WTC11 (cell line): Measurements from ENCODE around the gene GPLD1. TPM values are rescaled to one million over a fixed set of nuclear protein-coding genes. Genes with fewer than 3 reads are reported as not detected.

Experiments
- ATAC-seq: fragments of 200-7000 bp; cut with Tn5 transposase; 2 replicates; pipeline ENCODE4 v1.10.0; 2021; ENCODE audit warnings: mild to moderate bottlenecking, moderate library complexity
- CTCF ChIA-PET: fragments of 300-600 bp; sonication (Branson Sonifier 250); formaldehyde crosslinking; loops from one replicate; lab custom pipeline; 2021; ENCODE audit warnings: antibody characterized with exemption; lab: Charles Lee
- POLR2A ChIA-PET: fragments of 350-600 bp; sonication (Branson Sonifier 250); formaldehyde crosslinking; loops from one replicate; lab custom pipeline; 2021; ENCODE audit warnings: antibody characterized with exemption; lab: Charles Lee
- DNase-seq: peaks from one replicate; pipeline ENCODE4 v3.0.0; 2021; ENCODE audit warnings: low spot score
- H3K27ac Mint-ChIP-seq: 2 replicates; pipeline ENCODE4 v1.8.0; 2021; ENCODE audit warnings: mixed read lengths
- H3K27me3 Mint-ChIP-seq: 2 replicates; pipeline ENCODE4 v1.8.0; 2021; ENCODE audit warnings: low read depth, mild to moderate bottlenecking, moderate library complexity, mixed read lengths
- H3K36me3 Mint-ChIP-seq: 2 replicates; pipeline ENCODE4 v1.8.0; 2021; ENCODE audit warnings: mixed read lengths
- H3K4me1 Mint-ChIP-seq: 2 replicates; pipeline ENCODE4 v1.8.0; 2022; ENCODE audit warnings: mixed read lengths
- H3K4me3 Mint-ChIP-seq: 2 replicates; pipeline ENCODE4 v1.8.0; 2021; ENCODE audit warnings: mild to moderate bottlenecking, moderate library complexity, mixed read lengths
- H3K9me3 Mint-ChIP-seq: 2 replicates; pipeline ENCODE4 v1.8.0; 2021; ENCODE audit warnings: mixed read lengths
- FOXP1 ChIP-seq: sonication (generic); formaldehyde crosslinking; IDR thresholded peaks from 2 replicates; pipeline ENCODE4 v1.8.0; 2022; ENCODE audit warnings: missing genetic modification reagents, mild to moderate bottlenecking, moderate library complexity, borderline replicate concordance
- GRHL2 ChIP-seq: fragments of 250-450 bp; sonication (Bioruptor Pico); IDR thresholded peaks from 2 replicates; pipeline ENCODE4 v1.8.0; 2022; ENCODE audit warnings: mild to moderate bottlenecking, moderate library complexity; ENCODE audit not compliant: insufficient replicate concordance, severe bottlenecking
- HMGA2 ChIP-seq: fragments of 250-450 bp; sonication (Bioruptor Pico); IDR thresholded peaks from 2 replicates; pipeline ENCODE4 v1.4.0; 2021; ENCODE audit warnings: mild to moderate bottlenecking, moderate library complexity
- MAX ChIP-seq: sonication (generic); formaldehyde crosslinking; IDR thresholded peaks from 2 replicates; pipeline ENCODE4 v1.8.0; 2022; ENCODE audit warnings: mild to moderate bottlenecking, missing genetic modification reagents
- MXD4 ChIP-seq: fragments of 250-450 bp; sonication (Bioruptor Pico); IDR thresholded peaks from 2 replicates; pipeline ENCODE4 v1.8.0; 2021; ENCODE audit warnings: mild to moderate bottlenecking, moderate library complexity, borderline replicate concordance
- NR1H2 ChIP-seq: sonication (generic); formaldehyde crosslinking; IDR thresholded peaks from 2 replicates; pipeline ENCODE4 v1.9.0; 2021; ENCODE audit warnings: mild to moderate bottlenecking, moderate library complexity, missing genetic modification reagents
- RORB ChIP-seq: fragments of 250-450 bp; sonication (Bioruptor Pico); IDR thresholded peaks from 2 replicates; pipeline ENCODE4 v1.9.0; 2021; ENCODE audit warnings: mild to moderate bottlenecking
- SOX15 ChIP-seq: fragments of 250-450 bp; sonication (Bioruptor Pico); IDR thresholded peaks from 2 replicates; pipeline ENCODE4 v1.9.0; 2021; ENCODE audit warnings: mild to moderate bottlenecking
- TEAD1 ChIP-seq: sonication (generic); formaldehyde crosslinking; IDR thresholded peaks from 2 replicates; pipeline ENCODE4 v1.8.0; 2022; ENCODE audit warnings: mild to moderate bottlenecking, missing genetic modification reagents
- TEAD4 ChIP-seq: sonication (generic); formaldehyde crosslinking; IDR thresholded peaks from 2 replicates; pipeline ENCODE4 v1.8.0; 2022; ENCODE audit warnings: mild to moderate bottlenecking, missing genetic modification reagents
- USF1 ChIP-seq: sonication (generic); formaldehyde crosslinking; IDR thresholded peaks from 2 replicates; pipeline ENCODE4 v1.8.0; 2022; ENCODE audit warnings: mild to moderate bottlenecking, missing genetic modification reagents
- ZNF317 ChIP-seq: sonication (generic); formaldehyde crosslinking; IDR thresholded peaks from 2 replicates; pipeline ENCODE4 v1.8.1; 2023; ENCODE audit warnings: low read depth, mild to moderate bottlenecking, moderate library complexity, missing genetic modification reagents, borderline replicate concordance
- ZNF396 ChIP-seq: fragments of 250-450 bp; sonication (Bioruptor Pico); IDR thresholded peaks from 2 replicates; pipeline ENCODE4 v1.8.0; 2021; ENCODE audit warnings: mild to moderate bottlenecking, moderate library complexity, borderline replicate concordance
- ZNF671 ChIP-seq: fragments of 250-450 bp; sonication (Bioruptor Pico); IDR thresholded peaks from 2 replicates; pipeline ENCODE4 v1.8.0; 2021; ENCODE audit warnings: mild to moderate bottlenecking
- total RNA-seq: library from RNA; stranded (reverse); gene quantifications from 3 replicates; pipeline ENCODE4 v1.2.3, GENCODE V29; 2021
- TF ChIP-seq, protein P1 (sequence below): sonication (generic); formaldehyde crosslinking; IDR thresholded peaks from 2 replicates; pipeline ENCODE4 v1.8.0; 2022; ENCODE audit warnings: mild to moderate bottlenecking, missing genetic modification reagents
- TF ChIP-seq, protein P2 (sequence below): fragments of 250-450 bp; sonication (Bioruptor Pico); IDR thresholded peaks from 2 replicates; pipeline ENCODE4 v1.8.0; 2021; ENCODE audit warnings: mild to moderate bottlenecking
- TF ChIP-seq, protein P3 (sequence below): sonication (generic); formaldehyde crosslinking; IDR thresholded peaks from 2 replicates; pipeline ENCODE4 v1.8.1; 2023; ENCODE audit warnings: mild to moderate bottlenecking, missing genetic modification reagents
- TF ChIP-seq, protein P4 (sequence below): sonication (generic); formaldehyde crosslinking; IDR thresholded peaks from 2 replicates; pipeline ENCODE4 v1.8.1; 2023; ENCODE audit warnings: mild to moderate bottlenecking, moderate library complexity, missing genetic modification reagents

GPLD1 gene
- total RNA-seq, 1 experiment from 2014 or later = 8.4 TPM

DNA sequence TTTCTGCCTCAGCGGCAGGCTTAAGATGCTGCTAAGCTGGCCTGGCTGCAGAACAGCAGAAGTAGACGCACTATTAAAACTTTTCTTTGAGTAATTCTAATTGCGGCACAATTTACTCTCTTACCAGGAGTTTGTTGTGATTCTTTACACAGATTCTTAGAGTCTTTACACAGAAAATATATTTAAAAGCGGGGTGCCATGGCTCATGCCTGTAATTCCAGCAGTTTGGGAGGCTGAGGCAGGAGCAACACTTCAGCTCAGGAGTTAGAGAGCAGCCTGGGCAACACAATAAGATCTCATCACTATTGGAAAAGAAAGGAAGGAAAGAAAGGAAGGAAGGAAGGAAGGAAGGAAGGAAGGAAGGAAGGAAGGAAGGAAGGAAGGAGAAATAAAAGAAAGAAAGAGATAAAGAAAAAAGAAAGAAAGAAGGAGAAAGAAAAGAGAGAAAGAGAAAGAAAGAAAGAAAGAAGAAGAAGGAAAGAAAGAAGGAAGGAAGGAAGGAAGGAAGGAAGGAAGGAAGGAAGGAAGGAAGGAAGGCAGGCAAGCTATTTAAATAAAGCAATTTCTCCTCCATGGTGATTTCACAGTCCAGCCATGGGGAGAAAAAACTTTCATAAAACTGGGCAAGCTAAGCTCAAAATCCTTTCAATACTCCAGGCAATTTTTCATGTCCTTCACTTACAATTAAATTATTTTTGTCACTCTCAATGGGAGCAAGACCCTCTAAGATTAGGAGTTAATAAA lies 107.7 kb downstream of the GPLD1 start (continued):
- TF ChIP-seq, protein P1, sequence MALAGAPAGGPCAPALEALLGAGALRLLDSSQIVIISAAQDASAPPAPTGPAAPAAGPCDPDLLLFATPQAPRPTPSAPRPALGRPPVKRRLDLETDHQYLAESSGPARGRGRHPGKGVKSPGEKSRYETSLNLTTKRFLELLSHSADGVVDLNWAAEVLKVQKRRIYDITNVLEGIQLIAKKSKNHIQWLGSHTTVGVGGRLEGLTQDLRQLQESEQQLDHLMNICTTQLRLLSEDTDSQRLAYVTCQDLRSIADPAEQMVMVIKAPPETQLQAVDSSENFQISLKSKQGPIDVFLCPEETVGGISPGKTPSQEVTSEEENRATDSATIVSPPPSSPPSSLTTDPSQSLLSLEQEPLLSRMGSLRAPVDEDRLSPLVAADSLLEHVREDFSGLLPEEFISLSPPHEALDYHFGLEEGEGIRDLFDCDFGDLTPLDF (CRISPR knock-in tag) = no peak
- TF ChIP-seq, protein P2, sequence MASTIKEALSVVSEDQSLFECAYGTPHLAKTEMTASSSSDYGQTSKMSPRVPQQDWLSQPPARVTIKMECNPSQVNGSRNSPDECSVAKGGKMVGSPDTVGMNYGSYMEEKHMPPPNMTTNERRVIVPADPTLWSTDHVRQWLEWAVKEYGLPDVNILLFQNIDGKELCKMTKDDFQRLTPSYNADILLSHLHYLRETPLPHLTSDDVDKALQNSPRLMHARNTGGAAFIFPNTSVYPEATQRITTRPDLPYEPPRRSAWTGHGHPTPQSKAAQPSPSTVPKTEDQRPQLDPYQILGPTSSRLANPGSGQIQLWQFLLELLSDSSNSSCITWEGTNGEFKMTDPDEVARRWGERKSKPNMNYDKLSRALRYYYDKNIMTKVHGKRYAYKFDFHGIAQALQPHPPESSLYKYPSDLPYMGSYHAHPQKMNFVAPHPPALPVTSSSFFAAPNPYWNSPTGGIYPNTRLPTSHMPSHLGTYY = no peak
- TF ChIP-seq MAX (CRISPR knock-in tag) (no peak), USF1 (no peak)
- TF ChIP-seq, protein P3, sequence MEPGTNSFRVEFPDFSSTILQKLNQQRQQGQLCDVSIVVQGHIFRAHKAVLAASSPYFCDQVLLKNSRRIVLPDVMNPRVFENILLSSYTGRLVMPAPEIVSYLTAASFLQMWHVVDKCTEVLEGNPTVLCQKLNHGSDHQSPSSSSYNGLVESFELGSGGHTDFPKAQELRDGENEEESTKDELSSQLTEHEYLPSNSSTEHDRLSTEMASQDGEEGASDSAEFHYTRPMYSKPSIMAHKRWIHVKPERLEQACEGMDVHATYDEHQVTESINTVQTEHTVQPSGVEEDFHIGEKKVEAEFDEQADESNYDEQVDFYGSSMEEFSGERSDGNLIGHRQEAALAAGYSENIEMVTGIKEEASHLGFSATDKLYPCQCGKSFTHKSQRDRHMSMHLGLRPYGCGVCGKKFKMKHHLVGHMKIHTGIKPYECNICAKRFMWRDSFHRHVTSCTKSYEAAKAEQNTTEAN = no peak

DNA sequence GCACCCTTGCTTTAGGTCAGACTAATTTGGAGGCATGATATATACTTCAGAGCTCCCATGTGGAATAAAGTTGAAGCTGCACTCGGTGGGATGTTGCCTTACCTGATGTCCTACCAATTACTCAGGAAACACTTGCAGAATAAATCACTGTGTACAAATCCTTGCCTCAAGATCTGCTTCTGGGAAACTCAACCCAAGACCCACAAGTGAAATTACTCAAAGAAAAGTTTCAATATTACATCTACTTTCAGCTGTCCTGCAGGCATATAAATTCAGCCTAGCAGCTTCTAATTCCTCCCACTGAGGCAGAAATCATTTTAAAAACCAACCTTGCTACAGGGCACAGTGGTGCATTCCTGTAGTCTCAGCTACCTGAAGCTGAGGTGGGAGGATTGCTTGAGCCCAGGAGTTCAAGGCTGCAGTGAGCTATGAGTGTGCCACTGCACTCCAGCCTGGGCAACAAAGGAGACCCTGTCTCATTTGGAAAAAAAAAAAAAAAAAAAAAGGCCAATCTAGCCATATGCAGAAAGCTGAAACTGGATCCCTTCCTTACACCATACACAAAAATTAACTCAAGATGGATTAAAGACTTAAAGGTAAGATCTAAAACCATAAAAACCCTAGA lies 110.8 kb downstream of the GPLD1 start:
- ChIA-PET CTCF (interaction anchor here (0.7 kb wide), 1 partner anchor 267 kb away, joined by 4 read pairs; the partner anchor contains the start of gene KIAA0319), POLR2A (no interaction called here)
- Mint-ChIP-seq H3K36me3 (peaks cover under 1% of the 10 kb centered on the region; the same call in 1 of the 2 replicates), H3K27me3 (no peaks in the 10 kb centered on the region), H3K4me1 (peaks cover 14% of the 10 kb centered on the region), H3K4me3 (no peak overlapping the region), H3K9me3 (peaks cover under 1% of the 10 kb centered on the region), H3K27ac (no peak overlapping the region)
- DNase-seq (no peak), ATAC-seq (no peak)
- TF ChIP-seq, protein P4, sequence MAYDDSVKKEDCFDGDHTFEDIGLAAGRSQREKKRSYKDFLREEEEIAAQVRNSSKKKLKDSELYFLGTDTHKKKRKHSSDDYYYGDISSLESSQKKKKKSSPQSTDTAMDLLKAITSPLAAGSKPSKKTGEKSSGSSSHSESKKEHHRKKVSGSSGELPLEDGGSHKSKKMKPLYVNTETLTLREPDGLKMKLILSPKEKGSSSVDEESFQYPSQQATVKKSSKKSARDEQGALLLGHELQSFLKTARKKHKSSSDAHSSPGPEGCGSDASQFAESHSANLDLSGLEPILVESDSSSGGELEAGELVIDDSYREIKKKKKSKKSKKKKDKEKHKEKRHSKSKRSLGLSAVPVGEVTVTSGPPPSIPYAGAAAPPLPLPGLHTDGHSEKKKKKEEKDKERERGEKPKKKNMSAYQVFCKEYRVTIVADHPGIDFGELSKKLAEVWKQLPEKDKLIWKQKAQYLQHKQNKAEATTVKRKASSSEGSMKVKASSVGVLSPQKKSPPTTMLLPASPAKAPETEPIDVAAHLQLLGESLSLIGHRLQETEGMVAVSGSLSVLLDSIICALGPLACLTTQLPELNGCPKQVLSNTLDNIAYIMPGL (CRISPR knock-in tag) = no peak
- TF ChIP-seq TEAD4 (CRISPR knock-in tag) (no peak), HMGA2 (no peak), SOX15 (no peak), ZNF671 (CRISPR knock-in tag) (no peak), ZNF317 (CRISPR knock-in tag) (no peak), RORB (CRISPR knock-in tag) (no peak), FOXP1 (no peak), ZNF396 (CRISPR knock-in tag) (no peak), MXD4 (CRISPR knock-in tag) (no peak), GRHL2 (CRISPR knock-in tag) (no peak), TEAD1 (CRISPR knock-in tag) (no peak), NR1H2 (CRISPR knock-in tag) (no peak)

Other genes starting within 250 kb of the GPLD1 start
- 1.4 to 3.2 TPM (median 1.8 TPM) in 3 replicates for gene DCDC2, start 131.5 kb downstream of the GPLD1 start, total RNA-seq
- gene MRS2, start 86.6 kb downstream of the GPLD1 start, total RNA-seq = 71.1 to 91.6 TPM (median 73.1 TPM) in 3 replicates
- 5.1 to 6.7 TPM (median 5.5 TPM) in 3 replicates for gene ALDH5A1, start 5.4 kb upstream of the GPLD1 start, total RNA-seq
- gene KIAA0319, start 156.6 kb upstream of the GPLD1 start, total RNA-seq = 0.41 to 0.81 TPM (median 0.50 TPM) in 3 replicates
- gene TDP2, start 177.3 kb upstream of the GPLD1 start, total RNA-seq = 43.5 to 49.1 TPM (median 45.8 TPM) in 3 replicates
- 54.0 to 64.0 TPM (median 62.8 TPM) in 3 replicates for gene ACOT13, start 177.5 kb upstream of the GPLD1 start, total RNA-seq
- 74.3 to 86.4 TPM (median 75.9 TPM) in 3 replicates for gene C6orf62, start 229.6 kb upstream of the GPLD1 start, total RNA-seq